Measurements from ENCODE around the gene NRBF2.

The NRBF2 gene

GRCh38 chr10:63171926-63172325, 38.8 kb downstream of the NRBF2 start:
- no peak overlapping the region for H2BK5ac ChIP-seq (ENCODE audit: low read length)
- no peaks in the 10 kb centered on the region for H3K27me3 ChIP-seq (ENCODE audit: control insufficient read depth in 3 of 3, insufficient read depth in 3 of 3, low read depth in 1 of 3, low read length in 3 of 3)
- no peak overlapping the region for H3K27ac ChIP-seq (replicated peaks; ENCODE audit: low read length)
- no peaks in the 10 kb centered on the region for H3K9me3 ChIP-seq (replicated peaks in 1 of 2; ENCODE audit: control insufficient read depth in 2 of 2, insufficient read depth in 1 of 2, low read depth in 1 of 2, low read length in 2 of 2)
- no peak overlapping the region for H3K9ac ChIP-seq (ENCODE audit: low read depth, low read length, poor library complexity)
- no peaks in the 10 kb centered on the region for H3K79me1 ChIP-seq (ENCODE audit: low read depth, low read length)
- peaks cover 3 to 100% of the 10 kb centered on the region in 2 donors for H3K36me3 ChIP-seq (replicated peaks in 1 of 2; ENCODE audit: control insufficient read depth in 2 of 2, insufficient read depth in 2 of 2, low read length in 2 of 2)
- H4K91ac ChIP-seq (ENCODE audit: low read depth, low read length, poor library complexity): no peak overlapping the region
- H4K8ac ChIP-seq (ENCODE audit: low read depth, low read length): no peak overlapping the region
- no peak overlapping the region for H2AFZ ChIP-seq (ENCODE audit: low read length)
- no peak for DNase-seq (ENCODE audit: low spot score)
- no peak overlapping the region for H2BK12ac ChIP-seq (ENCODE audit: low read length)
- no CpG with 5 or more reads among the region's 1 CpG for WGBS, 2 donors (ENCODE audit: extremely low coverage in 2 of 2, insufficient read length in 2 of 2, insufficient replicate concordance in 1 of 2)
- H3K18ac ChIP-seq (ENCODE audit: low read length): no peak overlapping the region
- H3K4ac ChIP-seq (ENCODE audit: low read length): no peak overlapping the region
- no peak overlapping the region for H3K14ac ChIP-seq (ENCODE audit: low read length)
- H3K4me3 ChIP-seq (ENCODE audit: low read length in 2 of 2): no peak overlapping the region
- no peak overlapping the region for H3K4me2 ChIP-seq (ENCODE audit: insufficient read depth, low read length, poor library complexity, severe bottlenecking)
- no peak overlapping the region for H3K23ac ChIP-seq (ENCODE audit: low read depth, low read length, poor library complexity)
- no peak overlapping the region for H2AK5ac ChIP-seq (ENCODE audit: low read depth, low read length)
- H2BK15ac ChIP-seq (ENCODE audit: low read length): no peak overlapping the region
- H3K4me1 ChIP-seq (ENCODE audit: control insufficient read depth in 2 of 2, insufficient read depth in 1 of 2, low read depth in 1 of 2, low read length in 2 of 2): no peaks in the 10 kb centered on the region
- H2BK120ac ChIP-seq (ENCODE audit: low read depth, low read length): no peak overlapping the region

- Histone ChIP-seq H2BK5ac (ENCODE audit: low read length) (no peak overlapping the region), H2AFZ (ENCODE audit: low read length) (no peak overlapping the region), H3K9ac (ENCODE audit: low read depth, low read length, poor library complexity) (no peak overlapping the region), H3K18ac (ENCODE audit: low read length) (no peak overlapping the region), H2BK12ac (ENCODE audit: low read length) (no peak overlapping the region), H3K9me3 (replicated peaks in 1 of 2; ENCODE audit: control insufficient read depth in 2 of 2, insufficient read depth in 1 of 2, low read depth in 1 of 2, low read length in 2 of 2) (no peaks in the 10 kb centered on the region), H4K91ac (ENCODE audit: low read depth, low read length, poor library complexity) (no peak overlapping the region), H3K4me1 (ENCODE audit: control insufficient read depth in 2 of 2, insufficient read depth in 1 of 2, low read depth in 1 of 2, low read length in 2 of 2) (no peaks in the 10 kb centered on the region), H3K27me3 (ENCODE audit: control insufficient read depth in 3 of 3, insufficient read depth in 3 of 3, low read depth in 1 of 3, low read length in 3 of 3) (no peaks in the 10 kb centered on the region), H4K8ac (ENCODE audit: low read depth, low read length) (no peak overlapping the region), H3K4me3 (ENCODE audit: low read length in 2 of 2) (no peak overlapping the region), H3K4ac (ENCODE audit: low read length) (no peak overlapping the region), H2BK15ac (ENCODE audit: low read length) (no peak overlapping the region), H3K23ac (ENCODE audit: low read depth, low read length, poor library complexity) (no peak overlapping the region), H2AK5ac (ENCODE audit: low read depth, low read length) (no peak overlapping the region), H2BK120ac (ENCODE audit: low read depth, low read length) (no peak overlapping the region), H3K36me3 (replicated peaks in 1 of 2; ENCODE audit: control insufficient read depth in 2 of 2, insufficient read depth in 2 of 2, low read length in 2 of 2) (peaks cover 3 to 100% of the 10 kb centered on the region in 2 donors), H3K14ac (ENCODE audit: low read length) (no peak overlapping the region), H3K79me1 (ENCODE audit: low read depth, low read length) (no peaks in the 10 kb centered on the region), H3K4me2 (ENCODE audit: insufficient read depth, low read length, poor library complexity, severe bottlenecking) (no peak overlapping the region), H3K27ac (replicated peaks; ENCODE audit: low read length) (no peak overlapping the region)
- DNase-seq (ENCODE audit: low spot score): no peak
- WGBS, 2 donors (ENCODE audit: extremely low coverage in 2 of 2, insufficient read length in 2 of 2, insufficient replicate concordance in 1 of 2): no CpG with 5 or more reads among the region's 1 CpG
Measured at GRCh38 chr10:63173468-63174232, 40.5 kb downstream of the NRBF2 start.

GRCh38 chr10:63175534-63175933, 42.4 kb downstream of the NRBF2 start:
- Histone ChIP-seq H3K79me1 (ENCODE audit: low read depth, low read length) (no peaks in the 10 kb centered on the region), H3K36me3 (replicated peaks in 1 of 2; ENCODE audit: control insufficient read depth in 2 of 2, insufficient read depth in 2 of 2, low read length in 2 of 2) (peaks cover 0 to 98% of the 10 kb centered on the region in 2 donors), H2BK12ac (ENCODE audit: low read length) (no peak overlapping the region), H3K27ac (replicated peaks; ENCODE audit: low read length) (no peak overlapping the region), H2BK120ac (ENCODE audit: low read depth, low read length) (no peak overlapping the region), H2BK5ac (ENCODE audit: low read length) (no peak overlapping the region), H2AFZ (ENCODE audit: low read length) (no peak overlapping the region), H4K91ac (ENCODE audit: low read depth, low read length, poor library complexity) (no peak overlapping the region), H3K4me3 (ENCODE audit: low read length in 2 of 2) (no peak overlapping the region), H3K14ac (ENCODE audit: low read length) (no peak overlapping the region), H2AK5ac (ENCODE audit: low read depth, low read length) (no peak overlapping the region), H3K18ac (ENCODE audit: low read length) (no peak overlapping the region), H3K27me3 (ENCODE audit: control insufficient read depth in 3 of 3, insufficient read depth in 3 of 3, low read depth in 1 of 3, low read length in 3 of 3) (no peaks in the 10 kb centered on the region), H3K9me3 (replicated peaks in 1 of 2; ENCODE audit: control insufficient read depth in 2 of 2, insufficient read depth in 1 of 2, low read depth in 1 of 2, low read length in 2 of 2) (no peaks in the 10 kb centered on the region), H4K8ac (ENCODE audit: low read depth, low read length) (no peak overlapping the region), H3K23ac (ENCODE audit: low read depth, low read length, poor library complexity) (no peak overlapping the region), H3K4me1 (ENCODE audit: control insufficient read depth in 2 of 2, insufficient read depth in 1 of 2, low read depth in 1 of 2, low read length in 2 of 2) (no peaks in the 10 kb centered on the region), H3K4me2 (ENCODE audit: insufficient read depth, low read length, poor library complexity, severe bottlenecking) (no peak overlapping the region), H3K9ac (ENCODE audit: low read depth, low read length, poor library complexity) (no peak overlapping the region), H2BK15ac (ENCODE audit: low read length) (no peak overlapping the region), H3K4ac (ENCODE audit: low read length) (no peak overlapping the region)
- no CpG with 5 or more reads among the region's 1 CpG for WGBS, 2 donors (ENCODE audit: extremely low coverage in 2 of 2, insufficient read length in 2 of 2, insufficient replicate concordance in 1 of 2)
- no peak for DNase-seq (ENCODE audit: low spot score)

GRCh38 chr10:63192826-63193225, 59.7 kb downstream of the NRBF2 start:
- Histone ChIP-seq H3K14ac (ENCODE audit: low read length) (no peak overlapping the region), H3K4me2 (ENCODE audit: insufficient read depth, low read length, poor library complexity, severe bottlenecking) (no peak overlapping the region), H4K91ac (ENCODE audit: low read depth, low read length, poor library complexity) (no peak overlapping the region), H3K27ac (replicated peaks; ENCODE audit: low read length) (no peak overlapping the region), H3K9ac (ENCODE audit: low read depth, low read length, poor library complexity) (no peak overlapping the region), H2BK15ac (ENCODE audit: low read length) (no peak overlapping the region), H2BK5ac (ENCODE audit: low read length) (no peak overlapping the region), H3K36me3 (replicated peaks in 1 of 2; ENCODE audit: control insufficient read depth in 2 of 2, insufficient read depth in 2 of 2, low read length in 2 of 2) (peaks cover 7 to 98% of the 10 kb centered on the region in 2 donors), H2AK5ac (ENCODE audit: low read depth, low read length) (no peak overlapping the region), H2BK120ac (ENCODE audit: low read depth, low read length) (no peak overlapping the region), H3K9me3 (replicated peaks in 1 of 2; ENCODE audit: control insufficient read depth in 2 of 2, insufficient read depth in 1 of 2, low read depth in 1 of 2, low read length in 2 of 2) (peaks cover 0 to 3% of the 10 kb centered on the region in 2 donors), H3K4me3 (ENCODE audit: low read length in 2 of 2) (no peak overlapping the region), H3K79me1 (ENCODE audit: low read depth, low read length) (peaks cover 1% of the 10 kb centered on the region), H3K27me3 (ENCODE audit: control insufficient read depth in 3 of 3, insufficient read depth in 3 of 3, low read depth in 1 of 3, low read length in 3 of 3) (no peaks in the 10 kb centered on the region), H3K4me1 (ENCODE audit: control insufficient read depth in 2 of 2, insufficient read depth in 1 of 2, low read depth in 1 of 2, low read length in 2 of 2) (no peaks in the 10 kb centered on the region), H3K18ac (ENCODE audit: low read length) (no peak overlapping the region), H3K4ac (ENCODE audit: low read length) (no peak overlapping the region), H3K23ac (ENCODE audit: low read depth, low read length, poor library complexity) (no peak overlapping the region), H4K8ac (ENCODE audit: low read depth, low read length) (no peak overlapping the region), H2AFZ (ENCODE audit: low read length) (no peak overlapping the region), H2BK12ac (ENCODE audit: low read length) (no peak overlapping the region)
- no CpG with 5 or more reads among the region's 1 CpG for WGBS, 2 donors (ENCODE audit: extremely low coverage in 2 of 2, insufficient read length in 2 of 2, insufficient replicate concordance in 1 of 2)
- no peak for DNase-seq (ENCODE audit: low spot score)

Measured in neuronal stem cell (in vitro differentiated cells).